Kidney (tissue), 14 donors: ENCODE measurements around the gene PIP4K2A. TPM values are rescaled to one million over a fixed set of nuclear protein-coding genes. Genes with fewer than 3 reads are reported as not detected.

Experiments
- DNase-seq, 5 donors: peaks; one replicate each; pipeline ENCODE4 v3.0.0-alpha.2; 2013 to 2020
- FAIRE-seq: peaks from 2 replicates; lab custom pipeline; 2012; peaks lifted over from hg19 to GRCh38; lab: Jason Lieb, UNC
- H3K27ac ChIP-seq, 2 donors: one replicate each; pipeline ENCODE4 v1.7.0; 2013; ENCODE audit warnings: low read depth in 2 of 2, low read length in 2 of 2, inconsistent platforms in 1 of 2
- H3K27me3 ChIP-seq: one replicate; pipeline ENCODE4 v1.7.1; 2013; ENCODE audit warnings: low read length, inconsistent platforms; ENCODE audit not compliant: control insufficient read depth, insufficient read depth
- H3K36me3 ChIP-seq, 3 donors: one replicate each; pipeline versions ENCODE4 v1.7.0 to v1.7.1; 2013; ENCODE audit warnings: low read length in 3 of 3, control low read depth in 1 of 3, inconsistent platforms in 1 of 3; ENCODE audit not compliant: insufficient read depth in 3 of 3, control insufficient read depth in 2 of 3
- H3K4me1 ChIP-seq, 3 donors: one replicate each; pipeline versions ENCODE4 v1.7.0 to v1.7.1; 2013; ENCODE audit warnings: low read length in 3 of 3, inconsistent platforms in 1 of 3, low read depth in 1 of 3; ENCODE audit not compliant: control insufficient read depth in 2 of 3, insufficient read depth in 2 of 3
- H3K4me3 ChIP-seq, 3 donors: one replicate each; pipeline versions ENCODE4 v1.7.0 to v1.8.1; 2013; ENCODE audit warnings: low read length in 3 of 3, control low read depth in 1 of 3, inconsistent platforms in 1 of 3
- H3K9ac ChIP-seq, 3 donors: one replicate each; pipeline versions ENCODE4 v1.7.0 to v1.7.1; 2013; ENCODE audit warnings: low read length in 3 of 3, control low read depth in 1 of 3, inconsistent platforms in 1 of 3
- H3K9me3 ChIP-seq, 3 donors: one replicate each; pipeline versions ENCODE4 v1.7.0 to v1.7.1; 2013; ENCODE audit warnings: low read length in 3 of 3, control low read depth in 1 of 3, inconsistent platforms in 1 of 3; ENCODE audit not compliant: control insufficient read depth in 2 of 3, insufficient read depth in 1 of 3
- CTCF ChIP-seq: IDR thresholded peaks from 3 replicates; pipeline ENCODE4 v1.5.1; 2012; ENCODE audit warnings: mild to moderate bottlenecking, moderate library complexity, borderline replicate concordance; ENCODE audit not compliant: insufficient read depth; ENCODE audit errors: extremely low read depth
- intact Hi-C: fragments of 100-400 bp; cut with DNase I; formaldehyde crosslinking; loops from one replicate; pipeline ENCODE4 v1.11.1; 2022
- polyA plus RNA-seq: library from polyadenylated mRNA; stranded (reverse); fragments of 350-450 nt; fragmentation: Illumina TruSeq; extraction: RNeasy Lipid Tissue Mini Kit (QIAGEN cat#74804); gene quantifications from one replicate; pipeline ENCODE4 v1.2.3, GENCODE V29; 2014; ENCODE audit warnings: low read depth, low replicate concordance; ENCODE audit not compliant: insufficient read depth
- total RNA-seq: library from RNA; stranded (reverse); fragmentation: NEBNext Ultra II Directional; extraction: Animal tissue kit (Norgen Biotek cat#: 25700); gene quantifications from one replicate; pipeline ENCODE4 v1.2.1, GENCODE V29; 2021
- donor health status: control.
- donor health status: control.
- donor health status: control.
- donor health status: control.
- donor health status: control.
- donor health status: DM: yes; HTN: yes; CAD: no.
- donor health status: Normal renal cell carcinoma (clear cell type).

Gene PIP4K2A
- total and polyA plus RNA-seq, 2 donors from 2014 or later = 12.2 to 54.6 TPM

GRCh38 chr10:22588462-22588861 is 125.9 kb downstream of the PIP4K2A start:
- Histone ChIP-seq H3K27ac (no peak overlapping the region), H3K27me3 (no peaks in the 10 kb centered on the region), H3K9ac (no peak overlapping the region), H3K36me3 (peaks cover 0 to 16% (median 15%) of the 10 kb centered on the region in 3 donors), H3K4me1 (peaks cover 0 to 2% (median 2%) of the 10 kb centered on the region in 3 donors), H3K4me3 (no peak overlapping the region), H3K9me3 (no peaks in the 10 kb centered on the region)
- TF ChIP-seq CTCF = no peak
- FAIRE-seq = no peak
- intact Hi-C loops = no loop called here
- DNase-seq = no peak

GRCh38 chr10:22583683-22584082 is 130.7 kb downstream of the PIP4K2A start:
- Histone ChIP-seq H3K4me3 (no peak overlapping the region), H3K9ac (no peak overlapping the region), H3K27me3 (no peaks in the 10 kb centered on the region), H3K27ac (no peak overlapping the region), H3K9me3 (no peaks in the 10 kb centered on the region), H3K4me1 (no peaks in the 10 kb centered on the region), H3K36me3 (peaks cover 0 to 15% (median 8%) of the 10 kb centered on the region in 3 donors)
- intact Hi-C loops = no loop called here
- no peak for TF ChIP-seq CTCF
- DNase-seq (no peak), FAIRE-seq (no peak)

- Histone ChIP-seq H3K4me3 (no peak overlapping the region), H3K4me1 (no peaks in the 10 kb centered on the region), H3K36me3 (peaks cover 0 to 8% (median 0%) of the 10 kb centered on the region in 3 donors), H3K27ac (no peak overlapping the region), H3K9me3 (no peaks in the 10 kb centered on the region), H3K9ac (no peak overlapping the region), H3K27me3 (no peaks in the 10 kb centered on the region)
- no peak for TF ChIP-seq CTCF
- intact Hi-C loops = no loop called here
- FAIRE-seq = no peak
- no peak for DNase-seq
These were observed 132.9 kb downstream of the PIP4K2A start for GRCh38 chr10:22581461-22581860.

- intact Hi-C loops = no loop called here
- H3K36me3 ChIP-seq = peaks cover 0 to 8% (median 0%) of the 10 kb centered on the region in 3 donors
- no peak overlapping the region for H3K27ac ChIP-seq
- no peaks in the 10 kb centered on the region for H3K4me1 ChIP-seq
- no peak overlapping the region for H3K4me3 ChIP-seq
- no peak overlapping the region for H3K9ac ChIP-seq
- FAIRE-seq (no peak), DNase-seq (no peak)
- no peak for TF ChIP-seq CTCF
- no peaks in the 10 kb centered on the region for H3K9me3 ChIP-seq
- H3K27me3 ChIP-seq = no peaks in the 10 kb centered on the region
These were observed 133.7 kb downstream of the PIP4K2A start for GRCh38 chr10:22580711-22581110.
